Sciatic nerve (tissue), 2 donors: ENCODE data around the gene IQGAP2. TPM values are rescaled to one million over a fixed set of nuclear protein-coding genes. Genes with fewer than 3 reads are reported as not detected.
"Not testable (repeated sequence)": the region's sequence is repeated elsewhere in the genome, so short reads cannot be mapped to it uniquely, and the experiment has no call there.

Experiments used
- ATAC-seq: fragments of 200-7000 bp; cut with Tn5 transposase; one replicate; pipeline ENCODE4 v1.9.1; 2020; ENCODE audit warnings: mild to moderate bottlenecking, moderate library complexity
- DNase-seq: peaks from one replicate; pipeline ENCODE4 v3.0.0-alpha.2; 2020; ENCODE audit warnings: low spot score
- intact Hi-C: fragments of 100-400 bp; cut with DNase I; formaldehyde crosslinking; loops from one replicate; pipeline ENCODE4 v1.14.2; 2022
- total RNA-seq: library from RNA; stranded (reverse); fragmentation: NEBNext Ultra II Directional; extraction: Animal tissue kit (Norgen Biotek cat#: 25700); gene quantifications from one replicate; pipeline ENCODE4 v1.2.1, GENCODE V29; 2021
- donor health status: DM: no; HTN: no; CAD: no.
- donor health status: DM: no; HTN: no; CAD: no.

Gene IQGAP2
- total RNA-seq, 1 donor from 2014 or later, result 57.5 TPM

DNA sequence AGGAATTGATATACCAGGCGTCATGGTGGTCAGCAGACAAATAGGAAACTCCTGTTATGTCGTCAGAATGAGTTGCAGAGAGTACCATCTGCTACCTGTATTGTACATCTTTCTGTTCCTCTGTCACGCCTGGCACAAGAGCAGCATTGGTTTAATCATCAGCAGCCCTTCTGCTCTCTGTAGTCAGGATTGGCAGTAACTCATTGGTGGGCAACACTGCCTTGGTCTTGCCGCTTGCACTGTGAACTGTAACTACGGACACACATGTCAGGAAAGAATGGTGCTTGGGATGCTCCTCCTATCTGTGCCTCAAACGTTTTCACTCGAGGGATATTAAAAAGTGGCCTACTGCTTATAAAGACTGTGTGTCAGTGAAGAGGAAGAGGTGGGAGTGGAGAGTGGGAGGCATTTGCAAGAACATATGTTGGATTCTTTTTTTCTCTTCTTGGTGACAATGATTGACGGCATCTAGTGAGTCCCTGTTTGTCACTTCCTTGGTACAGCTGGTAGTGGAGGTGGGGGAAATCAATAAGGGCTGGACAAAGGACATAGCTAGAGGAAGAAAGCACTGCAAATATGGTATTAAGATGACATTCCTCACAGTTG lies 143.5 kb downstream of the IQGAP2 start:
- ATAC-seq (no peak), DNase-seq (no peak)
- intact Hi-C loops, result loop anchor here (10.0 kb wide), 1 partner anchor 142 kb away; the partner anchor contains the start of gene IQGAP2

DNA sequence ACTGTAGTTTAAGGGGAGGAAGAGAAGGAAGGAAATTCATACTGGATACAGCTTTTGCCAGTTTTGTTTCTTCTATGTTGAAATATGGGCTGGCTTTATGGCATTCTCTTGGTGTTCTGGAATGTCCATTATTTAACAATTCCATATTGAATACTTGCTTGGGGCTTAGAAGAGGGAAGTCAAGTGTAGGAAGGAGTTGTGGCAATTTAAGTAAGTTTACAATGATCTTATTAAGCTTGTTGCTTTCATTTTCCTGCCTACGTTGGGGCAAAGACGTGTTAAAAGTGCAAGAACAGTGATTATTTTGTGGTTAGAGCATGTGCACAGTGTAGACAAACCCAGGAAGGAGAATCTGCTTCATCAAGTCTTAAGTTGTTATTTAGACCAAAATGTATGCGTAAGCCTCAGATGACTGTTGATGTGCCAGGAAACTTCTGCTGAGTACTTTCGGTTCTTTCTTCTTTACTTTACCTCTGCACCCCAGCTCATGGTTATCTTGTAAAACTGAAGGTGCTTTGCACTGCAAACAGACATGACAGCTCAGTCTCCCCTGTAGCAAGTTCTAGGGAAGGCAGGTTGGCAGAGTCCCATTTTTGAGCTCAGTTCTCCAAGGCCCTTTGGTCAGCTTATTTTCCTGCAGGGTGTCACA lies 144.3 kb downstream of the IQGAP2 start:
- ATAC-seq (peak; percentile 82), DNase-seq (no peak)
- intact Hi-C loops, result loop anchor here (10.0 kb wide), 1 partner anchor 143 kb away; the partner anchor contains the start of gene IQGAP2

DNA sequence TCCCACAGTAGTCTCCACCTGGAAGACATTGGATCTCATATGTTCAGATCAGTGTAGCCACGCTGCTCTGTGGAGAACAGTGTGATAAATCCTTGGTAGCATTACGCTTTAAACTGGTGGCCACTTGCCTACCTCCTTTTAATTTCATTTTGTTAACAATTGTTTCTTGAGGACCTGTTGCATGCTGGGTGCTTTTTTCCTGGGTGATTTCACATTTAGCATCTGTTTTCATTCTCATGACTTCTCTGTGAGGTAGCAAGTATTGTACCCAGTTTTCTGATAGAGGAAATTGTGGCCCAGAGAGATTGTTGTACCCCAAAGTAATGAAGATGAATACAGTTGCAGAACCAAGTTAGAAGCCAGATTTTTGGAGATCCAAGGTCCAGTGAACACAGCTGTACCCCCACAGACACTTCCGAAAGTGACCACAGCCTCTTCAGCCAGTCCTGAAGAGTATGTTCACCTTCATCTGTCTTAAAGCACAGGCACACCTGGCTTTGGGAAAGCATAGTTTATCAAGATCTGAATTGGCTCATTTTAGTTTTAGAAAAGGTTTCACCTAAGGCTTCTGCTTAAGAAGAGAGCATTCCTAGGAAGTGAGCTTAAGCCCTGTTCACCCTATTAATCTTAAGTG lies 144.9 kb downstream of the IQGAP2 start:
- ATAC-seq (no peak), DNase-seq (no peak)
- intact Hi-C loops, result loop anchor here (10.0 kb wide), 1 partner anchor 143 kb away; the partner anchor contains the start of gene IQGAP2

DNA sequence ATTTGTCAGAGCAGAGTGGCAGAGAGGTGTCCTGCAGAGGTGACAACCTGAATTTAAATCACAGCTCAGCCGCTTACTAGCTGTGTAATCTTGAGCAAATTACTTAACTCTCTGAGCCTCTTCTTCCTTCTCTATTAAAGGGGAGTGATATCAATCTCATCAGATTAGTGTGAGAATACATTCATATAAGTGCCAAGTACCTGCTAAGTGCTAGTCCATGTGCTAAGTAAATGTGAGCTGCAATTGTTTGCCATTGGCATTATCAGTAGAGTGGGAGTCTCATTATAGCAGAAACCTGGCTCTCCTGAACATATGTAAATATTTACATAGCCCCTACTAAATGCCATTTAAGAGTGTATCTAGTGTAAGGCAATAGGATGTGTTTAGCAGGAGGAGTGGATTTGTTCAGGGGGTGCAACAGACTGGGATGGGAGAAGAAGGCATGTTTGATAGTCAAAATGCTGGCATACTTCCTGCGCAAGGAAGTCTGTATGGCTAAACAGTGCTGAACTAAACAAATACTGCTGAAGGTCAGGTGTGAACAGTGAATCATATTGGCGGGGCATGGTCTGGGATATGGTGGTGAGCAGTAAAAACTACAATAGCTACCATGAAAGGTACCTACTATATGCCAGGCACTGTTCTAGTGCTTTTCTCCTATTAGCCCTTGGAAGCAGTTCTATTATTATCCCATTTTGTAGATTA lies 145.6 kb downstream of the IQGAP2 start:
- no peak for ATAC-seq
- DNase-seq, result no peak
- intact Hi-C loops, result loop anchor here (10.0 kb wide), 1 partner anchor 144 kb away; the partner anchor contains the start of gene IQGAP2

DNA sequence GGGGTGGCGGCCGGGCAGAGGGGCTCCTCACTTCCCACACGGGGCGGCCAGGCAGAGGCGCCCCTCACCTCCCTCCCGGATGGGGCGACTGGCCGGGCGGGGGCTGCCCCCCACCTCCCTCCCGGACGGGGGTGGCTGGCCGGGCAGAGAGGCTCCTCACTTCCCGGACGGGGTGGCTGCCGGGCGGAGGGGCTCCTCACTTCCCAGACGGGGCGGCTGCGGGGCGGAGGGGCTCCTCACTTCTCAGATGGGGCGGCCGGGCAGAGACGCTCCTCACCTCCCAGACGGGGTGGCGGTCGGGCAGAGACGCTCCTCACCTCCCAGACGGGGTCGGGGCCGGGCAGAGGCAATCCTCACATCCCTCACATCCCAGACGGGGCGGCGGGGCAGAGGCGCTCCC lies 147.8 kb downstream of the IQGAP2 start:
- DNase-seq, intact Hi-C loops, ATAC-seq: not testable (repeated sequence)

DNA sequence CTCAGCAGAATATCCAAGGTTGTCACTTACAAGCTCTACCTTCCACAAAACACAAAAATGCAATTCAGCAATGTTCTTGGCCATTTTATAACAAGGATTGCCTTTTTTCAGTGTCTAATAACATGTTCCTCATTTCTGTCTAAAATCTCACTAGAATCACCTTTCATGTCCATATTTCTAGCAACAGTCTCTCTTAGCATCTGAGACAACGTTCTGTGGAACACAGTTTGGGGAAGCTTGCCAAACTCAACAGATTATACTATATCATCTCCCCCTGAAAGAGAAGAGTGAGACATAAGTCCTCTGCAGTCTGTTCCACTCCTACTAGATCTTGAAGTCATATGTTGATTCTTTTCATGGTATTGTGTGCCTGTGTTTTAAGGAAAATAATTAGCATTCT lies 149.5 kb downstream of the IQGAP2 start:
- intact Hi-C loops, result no loop called here
- ATAC-seq, result no peak

DNA sequence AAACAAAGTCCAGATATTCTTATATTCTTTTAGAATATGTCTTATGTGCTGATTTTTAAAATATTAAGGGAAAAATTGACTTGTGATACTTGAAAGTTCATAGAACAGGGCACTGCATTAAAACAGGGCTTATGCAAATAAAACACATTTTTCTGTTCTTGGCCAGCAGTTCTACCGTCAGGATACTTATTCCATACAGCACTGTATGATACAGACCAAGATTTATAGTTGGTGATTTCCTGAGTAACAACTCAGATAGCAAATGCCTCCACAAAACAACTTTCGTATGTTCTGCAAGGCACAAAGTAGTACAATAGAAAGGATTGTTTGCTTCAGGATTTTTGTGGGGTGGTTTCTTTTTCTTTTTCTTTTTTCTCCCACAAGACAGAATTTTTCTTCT lies 150.2 kb downstream of the IQGAP2 start:
- DNase-seq, result no peak
- intact Hi-C loops, result no loop called here
- ATAC-seq, result no peak

More for the DNA sequence above, 149.5 kb downstream of the IQGAP2 start:
- no peak for DNase-seq

DNA sequence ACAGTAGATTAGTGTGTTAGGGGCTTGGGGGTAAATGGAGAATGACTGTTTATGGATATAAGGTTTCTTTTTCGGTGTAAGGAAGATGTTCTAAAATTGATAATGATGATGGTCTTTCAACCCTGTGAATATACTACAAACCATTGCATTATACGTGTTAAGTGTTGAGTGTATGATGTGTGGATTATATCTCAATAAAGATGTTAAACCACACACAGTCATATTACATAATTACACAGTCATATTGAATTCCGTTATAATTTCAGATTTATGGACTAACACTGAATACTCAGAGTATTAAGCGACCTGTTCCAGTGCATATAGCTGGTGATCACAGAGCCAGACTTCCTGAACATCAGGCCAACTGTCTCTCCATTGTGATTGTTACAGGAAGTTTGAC lies 152.0 kb downstream of the IQGAP2 start:
- DNase-seq (no peak), ATAC-seq (no peak)
- intact Hi-C loops, result no loop called here

DNA sequence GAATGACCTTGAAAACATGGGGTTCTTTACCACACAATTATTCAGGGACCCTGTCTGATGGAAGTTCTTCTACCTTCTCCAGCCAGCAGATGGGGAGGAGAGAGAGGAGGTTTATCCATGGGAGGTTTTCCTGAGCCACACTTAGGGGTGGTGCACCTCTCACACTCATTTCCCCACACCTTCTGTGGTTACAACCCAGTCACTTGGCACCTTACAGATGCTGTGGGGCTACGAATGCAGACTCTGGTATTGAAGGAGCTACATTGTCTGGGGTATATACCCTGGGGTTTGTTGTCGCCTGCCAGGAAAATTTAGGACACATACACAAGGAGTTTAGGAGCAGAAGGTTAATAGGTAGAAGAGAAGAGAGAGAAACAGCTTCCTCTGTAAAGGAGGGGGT lies 152.6 kb downstream of the IQGAP2 start:
- DNase-seq (no peak), ATAC-seq (no peak)
- intact Hi-C loops, result no loop called here

DNA sequence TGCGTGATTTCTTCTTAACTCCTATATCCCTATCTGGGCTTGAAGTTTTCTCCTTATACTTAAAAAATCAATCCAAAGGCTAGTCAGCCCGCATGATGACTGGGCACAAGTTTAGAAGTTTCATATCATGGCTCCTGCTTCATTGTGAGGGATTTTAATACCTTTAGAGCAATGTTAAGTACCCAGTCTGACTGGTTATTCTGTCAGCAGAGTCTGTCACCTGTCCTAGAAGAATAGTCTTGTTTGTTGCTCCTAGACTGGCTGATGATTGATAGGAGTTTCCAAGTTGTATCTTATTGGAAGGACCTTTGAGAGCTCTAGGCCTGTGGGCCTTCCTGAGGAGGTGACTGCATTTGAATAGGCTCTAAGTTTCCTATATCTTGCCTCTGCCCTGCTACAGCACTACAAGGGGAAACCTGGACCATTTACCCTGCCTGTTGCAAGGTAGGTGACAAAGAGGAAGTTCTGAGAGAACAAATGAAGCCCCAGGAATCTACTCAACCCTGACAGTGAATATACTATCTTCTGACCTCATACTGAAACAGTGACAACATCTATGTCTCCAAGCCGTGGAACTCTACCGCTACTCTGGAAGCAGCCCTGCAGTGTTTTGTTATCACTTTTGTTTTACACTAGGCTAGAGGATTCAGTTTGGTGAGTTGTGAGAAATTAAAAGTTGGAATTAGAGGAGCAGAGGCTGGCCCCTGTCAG lies 153.6 kb downstream of the IQGAP2 start:
- no peak for ATAC-seq
- DNase-seq, result no peak

DNA sequence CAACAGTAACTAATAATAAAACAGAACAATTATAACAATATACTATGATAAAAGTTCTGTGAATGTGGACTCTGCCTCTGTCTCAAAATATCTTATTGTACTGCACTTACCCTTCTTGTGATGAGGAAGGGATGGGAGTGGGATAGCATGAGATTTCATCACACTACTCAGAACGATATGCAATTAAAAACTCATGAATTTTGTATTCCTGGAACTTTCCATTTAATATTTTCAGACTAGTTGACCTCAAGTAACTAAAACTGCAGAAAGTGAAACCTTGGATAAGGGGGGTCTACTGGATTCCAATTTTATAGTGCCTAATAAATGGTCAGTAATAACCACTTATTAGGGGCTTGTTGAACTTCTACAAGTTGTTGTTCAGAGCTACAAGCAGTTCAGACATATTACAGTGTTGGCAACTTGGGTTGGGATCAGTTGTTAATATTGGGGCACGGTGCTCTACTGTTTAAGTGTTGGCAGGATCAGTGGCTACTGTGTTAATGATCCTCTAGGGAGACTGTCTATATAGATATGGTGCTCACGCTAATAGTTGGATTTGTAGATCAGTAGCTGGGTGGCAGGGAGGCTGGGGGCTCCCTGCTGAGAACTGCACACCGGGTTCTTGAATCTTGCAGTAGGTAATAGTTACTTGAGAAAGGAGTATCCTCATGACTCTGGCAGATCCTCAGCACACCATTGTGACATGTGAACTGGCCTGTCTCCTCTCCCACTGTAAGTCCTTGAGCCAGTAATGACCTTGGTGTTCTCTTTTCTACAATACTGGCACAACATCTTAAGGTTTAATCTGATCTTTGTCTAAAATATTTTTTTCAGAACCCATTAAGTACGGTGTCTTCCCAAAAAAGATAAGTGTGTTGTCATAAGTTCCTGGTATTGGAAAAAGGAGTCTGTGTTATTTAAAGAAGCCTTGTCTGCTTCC lies 158.1 kb downstream of the IQGAP2 start:
- ATAC-seq (no peak), DNase-seq (no peak)
- intact Hi-C loops, result no loop called here

More for the DNA sequence above, 153.6 kb downstream of the IQGAP2 start:
- intact Hi-C loops, result no loop called here

DNA sequence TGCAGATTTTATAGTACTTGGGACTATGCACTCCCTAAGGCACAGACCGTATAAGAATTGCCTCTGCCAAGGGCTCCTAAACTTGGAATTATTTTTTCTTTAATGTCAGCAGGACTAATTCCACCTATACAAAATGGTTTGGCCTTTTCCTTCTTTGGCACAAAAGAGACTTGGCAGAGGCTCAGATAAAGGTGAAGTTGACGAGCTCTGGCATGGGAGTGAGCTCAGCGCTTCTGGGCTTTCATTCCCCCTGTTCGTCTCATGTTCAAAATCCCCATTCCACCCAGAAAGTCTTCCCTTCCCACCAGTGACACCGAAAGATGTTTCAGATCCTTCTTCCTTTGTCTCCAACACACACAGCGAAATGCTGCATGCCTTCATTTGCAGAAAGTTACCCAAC lies 158.9 kb downstream of the IQGAP2 start:
- ATAC-seq (no peak), DNase-seq (no peak)
- intact Hi-C loops, result no loop called here

DNA sequence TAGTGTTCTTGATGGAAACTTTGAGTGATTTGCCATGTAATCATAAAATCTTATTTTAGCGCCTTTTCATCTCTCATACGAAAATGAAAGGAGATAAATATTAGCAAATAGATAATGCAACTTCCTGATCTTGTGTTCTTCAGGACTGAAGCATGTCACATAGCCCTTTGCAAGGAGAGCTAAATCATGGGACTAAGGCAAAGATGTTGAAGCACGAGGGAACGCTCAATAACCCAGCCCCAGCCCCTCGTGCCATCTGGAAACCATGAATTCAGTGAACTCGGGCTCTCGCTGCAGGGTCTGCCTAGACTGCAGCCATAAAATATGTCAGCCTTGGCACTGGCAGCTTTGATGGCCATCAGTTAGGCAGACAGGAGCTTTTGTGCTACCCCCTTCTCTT lies 161.9 kb downstream of the IQGAP2 start:
- intact Hi-C loops, result no loop called here
- no peak for ATAC-seq
- no peak for DNase-seq

DNA sequence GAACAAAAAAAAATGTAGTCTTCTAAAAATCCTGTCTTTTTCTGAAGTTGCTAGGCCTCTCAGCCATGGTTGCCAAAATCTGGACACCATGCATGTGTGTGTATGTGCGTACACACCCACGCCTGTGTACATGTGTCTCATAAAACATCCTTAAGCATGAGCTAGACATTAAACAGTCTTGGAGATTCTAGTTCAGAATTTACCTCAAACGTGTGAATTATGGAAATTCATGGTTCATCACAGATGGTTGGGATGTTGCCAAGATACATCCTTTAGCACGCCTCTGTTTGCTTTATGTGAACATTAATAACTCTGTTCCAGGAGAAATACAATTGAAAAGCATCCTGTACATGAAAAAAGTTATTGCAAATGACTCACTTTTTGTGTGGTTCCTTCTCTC lies 167.1 kb downstream of the IQGAP2 start:
- intact Hi-C loops, result no loop called here
- no peak for DNase-seq
- ATAC-seq, result no peak

DNA sequence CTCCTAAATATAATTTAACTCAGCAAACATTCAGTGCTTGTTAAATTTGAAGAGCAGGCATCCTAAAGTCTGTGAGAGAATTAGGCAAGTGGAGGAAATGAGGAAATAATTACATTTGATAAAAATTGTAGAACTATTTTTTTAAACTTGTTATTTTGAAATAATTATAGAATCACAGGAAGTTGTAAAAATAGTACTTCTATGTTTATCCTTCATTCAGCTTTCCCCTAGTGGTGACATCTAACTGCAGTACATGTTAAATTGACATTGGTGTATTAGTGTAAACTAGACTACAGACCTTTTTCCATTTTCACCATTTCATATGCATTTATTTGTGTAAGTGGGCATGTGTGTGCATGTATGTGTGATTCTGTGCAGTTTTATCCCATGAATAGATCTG lies 168.5 kb downstream of the IQGAP2 start:
- DNase-seq (no peak), ATAC-seq (no peak)
- intact Hi-C loops, result no loop called here

DNA sequence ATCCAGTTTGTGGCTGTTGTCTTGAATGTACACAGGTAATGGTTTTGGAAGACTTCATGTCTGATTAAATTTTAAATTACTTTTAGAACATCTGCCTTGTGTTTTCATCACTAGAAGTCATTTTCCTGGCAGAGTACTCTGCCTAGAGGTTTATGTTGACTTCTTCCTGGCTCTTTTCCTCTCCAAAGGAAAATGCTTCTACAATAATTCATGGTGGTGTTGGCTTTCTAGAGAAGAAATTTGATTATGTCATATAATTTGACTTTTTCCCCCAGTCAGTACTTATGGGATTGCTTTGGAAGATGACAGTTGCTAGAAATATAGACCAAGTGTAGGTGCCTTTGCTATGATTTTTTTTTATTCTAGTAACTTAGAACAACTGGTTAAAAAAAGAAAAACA lies 173.4 kb downstream of the IQGAP2 start:
- ATAC-seq (no peak), DNase-seq (no peak)
- intact Hi-C loops, result no loop called here

DNA sequence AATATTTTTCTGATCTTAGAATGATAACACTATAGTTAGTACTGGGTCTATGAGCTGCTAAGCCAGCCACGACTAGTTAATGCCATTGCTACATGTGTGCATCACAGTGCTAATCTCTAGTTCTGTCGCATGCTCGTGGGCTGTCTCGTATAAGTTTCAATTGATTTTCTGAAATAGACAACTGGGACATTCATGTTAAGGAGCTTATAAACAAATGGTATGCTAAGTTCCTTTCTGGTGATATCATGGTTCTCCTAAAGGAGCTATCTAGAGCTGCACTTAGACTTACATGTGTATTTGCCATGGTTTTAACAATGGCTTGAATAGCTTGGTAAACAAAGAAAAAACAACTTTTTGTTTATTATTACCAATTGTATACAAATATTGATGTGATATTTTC lies 173.9 kb downstream of the IQGAP2 start:
- intact Hi-C loops, result no loop called here
- no peak for ATAC-seq
- no peak for DNase-seq
